Adrenal gland (tissue), 5 donors: Measurements from ENCODE around the gene ARAP1.

Experiments used
- CTCF ChIP-seq, 6 experiments: fragments of 450-650 bp in 4 of 6; fragments of 200-600 bp in 2 of 6; sonication (generic) in 1 of 6; IDR thresholded peaks; 1 replicate in 5 of 6; 2 replicates in 1 of 6; pipeline versions ENCODE4 v1.5.1 to v1.8.0; 2016 to 2021; ENCODE audit warnings: antibody characterized with exemption in 6 of 6, mild to moderate bottlenecking in 2 of 6, moderate library complexity in 1 of 6
- POLR2A ChIP-seq, 2 donors: fragments of 450-650 bp; IDR thresholded peaks; one replicate each; pipeline ENCODE4 v1.6.1; 2017; ENCODE audit warnings: antibody characterized with exemption in 2 of 2, mild to moderate bottlenecking in 2 of 2, moderate library complexity in 1 of 2
- donor health status: DM: no; HTN: no; CAD: no.

GRCh38 chr11:72745925-72746550, 6.2 kb downstream of the ARAP1 start:
- TF ChIP-seq CTCF (IDR thresholded peaks at IDR 0.05) (no peak), POLR2A (IDR thresholded peaks at IDR 0.05) (no peak)
